Dermis lymphatic vessel endothelial cell (primary cell): ENCODE results near the gene FRRS1L. TPM values are rescaled to one million over a fixed set of nuclear protein-coding genes. Genes with fewer than 3 reads are reported as not detected.

Source experiments
- total RNA-seq: library from RNA; depleted of rRNA; stranded (reverse); fragments of >200 nt; gene quantifications from 2 replicates; pipeline ENCODE4 v1.2.1, GENCODE V29; 2014

FRRS1L gene, protein sequence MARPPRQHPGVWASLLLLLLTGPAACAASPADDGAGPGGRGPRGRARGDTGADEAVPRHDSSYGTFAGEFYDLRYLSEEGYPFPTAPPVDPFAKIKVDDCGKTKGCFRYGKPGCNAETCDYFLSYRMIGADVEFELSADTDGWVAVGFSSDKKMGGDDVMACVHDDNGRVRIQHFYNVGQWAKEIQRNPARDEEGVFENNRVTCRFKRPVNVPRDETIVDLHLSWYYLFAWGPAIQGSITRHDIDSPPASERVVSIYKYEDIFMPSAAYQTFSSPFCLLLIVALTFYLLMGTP
- total RNA-seq, result under 0.01 TPM in 2 replicates

DNA sequence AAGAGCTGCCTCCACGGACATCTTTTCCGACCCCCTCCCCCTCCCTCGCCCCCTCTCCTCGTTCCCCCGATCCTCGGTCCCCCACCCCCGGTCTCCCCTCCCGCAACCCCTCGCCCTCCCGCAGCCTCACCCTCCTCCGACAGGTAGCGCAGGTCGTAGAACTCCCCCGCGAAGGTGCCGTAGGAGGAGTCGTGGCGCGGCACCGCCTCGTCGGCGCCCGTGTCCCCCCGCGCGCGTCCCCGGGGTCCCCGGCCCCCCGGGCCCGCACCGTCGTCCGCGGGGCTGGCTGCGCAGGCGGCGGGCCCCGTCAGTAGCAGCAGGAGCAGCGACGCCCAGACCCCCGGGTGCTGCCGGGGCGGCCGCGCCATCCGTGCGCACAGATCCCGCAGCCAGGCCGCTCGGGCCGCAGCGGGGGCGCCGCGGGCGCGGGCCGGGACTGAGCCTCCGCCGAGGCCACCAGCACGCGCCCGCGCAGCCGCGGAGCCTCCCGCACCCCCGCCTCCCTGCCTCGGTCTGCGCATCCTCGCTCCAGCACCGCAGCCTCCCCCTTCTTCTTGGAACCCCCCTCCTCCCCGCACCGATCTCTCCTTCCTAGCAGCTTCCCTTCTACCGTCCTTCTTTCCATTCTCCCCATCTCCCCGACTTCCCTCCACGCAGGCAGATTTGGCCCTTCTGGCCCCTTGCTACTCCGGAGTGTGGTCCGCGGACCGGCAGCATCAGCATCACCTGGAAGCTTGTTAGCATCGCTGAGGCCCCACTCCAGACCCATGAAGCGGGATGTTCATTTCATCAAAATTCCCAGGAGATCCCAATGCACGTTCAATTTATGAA is at the start of gene FRRS1L:
FRRS1L (minus strand) TSS at position 479 of the 831 bp plus-strand sequence; CDS start at position 368, 111 bp downstream.

DNA sequence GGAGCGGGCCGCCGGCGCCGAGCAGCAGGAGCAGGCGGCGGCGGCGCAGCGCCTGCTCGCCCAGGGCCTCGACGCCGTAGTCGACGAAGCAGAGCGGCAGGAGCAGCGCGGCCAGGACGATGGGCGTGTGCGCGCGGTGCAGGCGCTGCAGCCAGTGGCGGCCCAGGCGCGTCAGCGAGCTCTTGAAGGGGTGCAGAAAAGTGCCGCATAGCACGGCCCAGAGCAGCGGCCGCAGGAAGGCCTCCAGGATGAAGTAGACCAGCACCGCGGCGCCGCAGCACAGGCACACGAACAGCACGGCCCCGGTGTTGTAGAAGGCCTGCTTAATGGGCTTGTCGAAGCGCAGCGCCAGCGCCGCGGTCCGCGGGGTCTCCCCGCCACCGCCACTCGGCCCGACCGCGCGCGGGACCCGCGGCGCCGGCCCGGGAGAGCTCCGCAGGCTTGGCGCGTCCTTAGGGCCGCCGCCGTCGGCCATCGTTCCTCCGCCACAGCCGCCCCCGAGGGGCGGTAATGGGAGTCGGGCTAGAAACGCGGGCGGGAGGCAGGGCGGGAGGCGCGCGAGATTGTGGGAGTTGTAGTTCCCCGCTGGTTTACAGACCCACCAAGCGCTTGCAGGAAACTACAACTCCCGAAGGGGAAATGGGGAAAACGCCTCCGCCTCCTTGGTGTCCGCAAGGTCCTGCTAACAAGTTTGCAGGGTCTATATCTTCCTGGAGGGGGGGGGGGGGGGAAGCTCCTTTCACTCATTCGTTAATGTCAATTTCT is 47.4 kb downstream of the FRRS1L start, which contains the start of gene TMEM245:
TMEM245 (minus strand) TSS at position 509 of the 765 bp plus-strand sequence; CDS start at position 475, 34 bp downstream.

Other genes starting within 250 kb of the FRRS1L start
- gene ELP1, start 233.1 kb downstream of the FRRS1L start, total RNA-seq, result 32.5 and 40.9 TPM in 2 replicates
- gene ABITRAM, start 232.8 kb downstream of the FRRS1L start, total RNA-seq, result 3.8 and 4.2 TPM in 2 replicates
- 114 and 136 TPM in 2 replicates for gene CTNNAL1, start 153.8 kb downstream of the FRRS1L start, total RNA-seq
- 76.3 and 87.1 TPM in 2 replicates for gene TMEM245, start 47.3 kb downstream of the FRRS1L start, total RNA-seq
- gene EPB41L4B, start 153.8 kb upstream of the FRRS1L start, total RNA-seq, result 0.22 and 0.86 TPM in 2 replicates